Heart right ventricle (tissue), 16 donors: ENCODE data around the gene C3orf52. TPM values are rescaled to one million over a fixed set of nuclear protein-coding genes. Genes with fewer than 3 reads are reported as not detected.

ENCODE experiments used
- ATAC-seq, 8 donors: fragments of 200-7000 bp; cut with Tn5 transposase; one replicate each; pipeline ENCODE4 v1.9.1; 2020; ENCODE audit warnings: mild to moderate bottlenecking in 8 of 8, moderate library complexity in 8 of 8, moderate number of reproducible peaks in 1 of 8
- DNase-seq, 2 donors: peaks; one replicate each; pipeline ENCODE4 v3.0.0-alpha.2; 2020
- H3K27ac ChIP-seq, 10 donors: fragments of 200-600 bp; sonication (generic) in 2 of 10; one replicate each; pipeline versions ENCODE4 v1.5.0 to v1.8.0; 2020 to 2022; ENCODE audit warnings: mild to moderate bottlenecking in 3 of 10
- H3K27me3 ChIP-seq, 7 donors: fragments of 200-600 bp; one replicate each; pipeline ENCODE4 v1.8.0; 2021 to 2022; ENCODE audit warnings: mild to moderate bottlenecking in 2 of 7
- H3K36me3 ChIP-seq, 9 donors: fragments of 200-600 bp; sonication (generic) in 1 of 9; one replicate each; pipeline versions ENCODE4 v1.5.0 to v1.8.0; 2020 to 2022; ENCODE audit warnings: mild to moderate bottlenecking in 2 of 9
- H3K4me1 ChIP-seq, 9 donors: fragments of 200-600 bp; sonication (generic) in 1 of 9; one replicate each; pipeline versions ENCODE4 v1.5.0 to v1.8.0; 2020 to 2022; ENCODE audit warnings: mild to moderate bottlenecking in 4 of 9
- H3K4me3 ChIP-seq, 10 donors: fragments of 200-600 bp; sonication (generic) in 2 of 10; one replicate each; pipeline versions ENCODE4 v1.5.0 to v1.8.0; 2020 to 2022; ENCODE audit warnings: mild to moderate bottlenecking in 7 of 10, moderate library complexity in 2 of 10
- H3K9me3 ChIP-seq, 11 donors: fragments of 200-600 bp in 10 of 11; sonication (generic) in 2 of 11; one replicate each; pipeline versions ENCODE4 v1.5.0 to v1.8.0; 2013 to 2022; ENCODE audit warnings: mild to moderate bottlenecking in 2 of 11, control low read depth in 1 of 11, moderate library complexity in 1 of 11
- CTCF ChIP-seq, 9 donors: fragments of 200-600 bp; sonication (generic) in 2 of 9; IDR thresholded peaks; one replicate each; pipeline versions ENCODE4 v1.5.0 to v1.8.0; 2021 to 2022; ENCODE audit warnings: antibody characterized with exemption in 9 of 9, mild to moderate bottlenecking in 5 of 9, moderate library complexity in 1 of 9
- WGBS, 2 donors: extraction: QIAGEN DNeasy Blood & Tissue Kit; methylation state at CpG; one replicate each; pipeline ENCODE4 v1.1.7; 2013; ENCODE audit warnings: inconsistent platforms in 1 of 2; 5-methylcytosine and 5-hydroxymethylcytosine counted together
- intact Hi-C, 10 donors: fragments of 100-400 bp; cut with DNase I; formaldehyde crosslinking; loops; one replicate each; pipeline versions ENCODE4 v1.11.1 to v1.14.2; 2022
- polyA plus RNA-seq, 2 donors: library from polyadenylated mRNA; stranded (reverse); fragments of 200-250 nt; gene quantifications; one replicate each; pipeline ENCODE4 v1.2.3, GENCODE V29; 2013
- total RNA-seq, 10 donors: library from RNA; stranded (reverse); fragmentation: NEBNext Ultra II Directional in 3 of 10; extraction: Animal tissue kit (Norgen Biotek cat#: 25700) in 3 of 10; gene quantifications; one replicate each; pipeline versions ENCODE4 v1.2.1 to v1.2.4, GENCODE V29; 2021 to 2023
- donor health status: Arrhythmogenic right ventricular cardiomyopathy.
- donor health status: ischemic (EF 13 %, LVEDD 7.1; RV severe dilation, severe dysfunction).
- donor health status: healthy with polysubstance abuse.
- donor health status: DM: no; HTN: yes; CAD: no.
- donor health status: DM: no; HTN: no; CAD: no.
- donor health status: ischemic (EF 25% LVEDD 6.9; RV normal size, moderate dysfunction).
- donor health status: ischemic (EF 25% LVEDD 5.7; RV mildly dilated, moderate dysfunction).
- donor health status: healthy.
- donor health status: DM: yes; HTN: yes; CAD: no.
- donor health status: Ischemic cardiomyopathy.
- donor health status: ischemic (EF 35%, LVEDD 5.7; RV mildly dilated, moderate dysfunction).
- donor health status: nonischemic (EF 11% LVEDD 7.7; RV severe dilation, severe dysfunction).
- donor health status: DM: yes; HTN: yes; CAD: no.
- donor health status: PGD.
- donor health status: ischemic (EF 29% LVEDD 5.4; RV normal size, mild dysfunction).
- donor health status: nonischemic (EF 23%, LVEDD 6.1; RV moderate dilation, normal function).

The C3orf52 gene
- total and polyA plus RNA-seq, 12 donors: 3.1 to 9.8 (median 5.0) TPM

DNA sequence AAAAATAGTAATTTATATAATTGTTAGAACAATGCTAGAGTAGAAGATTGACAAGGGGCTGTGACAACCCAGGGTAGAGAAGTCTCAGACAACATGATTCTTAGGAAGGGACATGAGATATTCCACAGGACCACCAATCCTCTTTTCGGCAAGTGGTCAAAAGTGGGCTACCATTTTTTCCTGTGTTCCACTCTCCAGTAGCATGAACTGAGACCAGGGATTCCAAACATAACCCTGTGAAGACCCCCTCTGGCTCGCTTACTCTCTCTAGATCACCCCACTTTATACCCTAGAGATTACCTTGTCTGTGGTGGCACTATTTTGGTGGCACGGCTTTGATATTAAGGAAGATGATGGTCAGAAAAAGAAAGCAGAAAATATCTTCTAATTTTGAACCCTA is 45.9 kb downstream of the C3orf52 start:
- Histone ChIP-seq H3K4me1 (peaks cover 4 to 59% (median 11%) of the 10 kb centered on the region in 9 donors), H3K27ac (peak overlapping the region in 1 of 10 donors; percentile 36), H3K36me3 (peaks cover 0 to 6% (median 0%) of the 10 kb centered on the region in 9 donors), H3K9me3 (no peaks in the 10 kb centered on the region), H3K4me3 (peak overlapping the region in 1 of 10 donors; percentile 19), H3K27me3 (no peaks in the 10 kb centered on the region)
- TF ChIP-seq CTCF (IDR thresholded peaks at IDR 0.05): no peak
- ATAC-seq (no peak), DNase-seq (no peak)
- WGBS, 2 donors: 93 to 98% methylated on average over 3 of the region's 3 CpGs
- intact Hi-C loops: loop anchor here in 2 of 10 donors (10.0 kb wide), 1 partner anchor 393 kb away; no protein-coding TSS in a partner anchor

DNA sequence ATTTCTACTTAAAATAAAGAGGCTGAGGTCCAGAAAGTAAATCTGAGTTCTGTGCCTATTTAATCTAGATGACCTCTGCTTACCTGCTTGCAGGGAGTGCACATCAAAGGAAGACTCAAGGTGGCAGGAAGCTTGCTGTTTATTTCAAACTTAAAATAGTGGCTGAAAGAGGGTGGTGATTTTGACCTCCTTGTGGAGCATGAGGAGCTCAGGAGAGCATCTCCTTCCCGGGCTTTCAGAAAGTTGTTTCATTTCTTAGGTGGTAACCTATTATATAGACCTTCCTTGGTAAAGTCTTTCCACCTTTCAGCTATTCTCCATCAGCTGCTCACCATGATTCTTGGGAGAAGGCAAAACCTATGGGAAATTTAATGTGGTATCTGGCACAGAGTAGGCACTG is 46.4 kb downstream of the C3orf52 start:
- 96 to 100% methylated on average over 1 of the region's 1 CpG for WGBS, 2 donors
- DNase-seq (no peak), ATAC-seq (no peak)
- no peaks in the 10 kb centered on the region for H3K27me3 ChIP-seq
- H3K9me3 ChIP-seq: no peaks in the 10 kb centered on the region
- H3K4me1 ChIP-seq: peaks cover 3 to 59% (median 6%) of the 10 kb centered on the region in 9 donors
- no peak for TF ChIP-seq CTCF (IDR thresholded peaks at IDR 0.05)
- intact Hi-C loops: loop anchor here in 2 of 10 donors (10.0 kb wide), 1 partner anchor 392 kb away; no protein-coding TSS in a partner anchor
- peak overlapping the region in 1 of 10 donors; percentile 19 for H3K4me3 ChIP-seq
- peaks cover 0 to 6% (median 0%) of the 10 kb centered on the region in 9 donors for H3K36me3 ChIP-seq
- H3K27ac ChIP-seq: peak overlapping the region in 1 of 10 donors; percentile 36

GRCh38 chr3:112132975-112133448 is 46.8 kb downstream of the C3orf52 start, which contains the start of gene GCSAM:
TSS of gene GCSAM (minus strand) at chr3:112133248. CDS start at chr3:112133120, 128 bp downstream.
- intact Hi-C loops: loop anchor here in 2 of 10 donors (10.0 kb wide), 1 partner anchor 392 kb away; no protein-coding TSS in a partner anchor
- peaks cover 0 to 59% (median 2%) of the 10 kb centered on the region in 9 donors for H3K4me1 ChIP-seq
- 56 to 59% methylated on average over 5 of the region's 5 CpGs for WGBS, 2 donors
- H3K27me3 ChIP-seq: no peaks in the 10 kb centered on the region
- peak within 1 kb of the TSS in 1 of 10 donors; percentile 19 for H3K4me3 ChIP-seq
- peak within 1 kb of the TSS in 1 of 10 donors; percentile 36 for H3K27ac ChIP-seq
- DNase-seq: peak; percentile 18 to 28
- TF ChIP-seq CTCF (IDR thresholded peaks at IDR 0.05): no peak
- no peaks in the 10 kb centered on the region for H3K9me3 ChIP-seq
- ATAC-seq: peak; percentile 56 to 88 (median 69)
- H3K36me3 ChIP-seq: peaks cover 0 to 6% (median 0%) of the 10 kb centered on the region in 9 donors

DNA sequence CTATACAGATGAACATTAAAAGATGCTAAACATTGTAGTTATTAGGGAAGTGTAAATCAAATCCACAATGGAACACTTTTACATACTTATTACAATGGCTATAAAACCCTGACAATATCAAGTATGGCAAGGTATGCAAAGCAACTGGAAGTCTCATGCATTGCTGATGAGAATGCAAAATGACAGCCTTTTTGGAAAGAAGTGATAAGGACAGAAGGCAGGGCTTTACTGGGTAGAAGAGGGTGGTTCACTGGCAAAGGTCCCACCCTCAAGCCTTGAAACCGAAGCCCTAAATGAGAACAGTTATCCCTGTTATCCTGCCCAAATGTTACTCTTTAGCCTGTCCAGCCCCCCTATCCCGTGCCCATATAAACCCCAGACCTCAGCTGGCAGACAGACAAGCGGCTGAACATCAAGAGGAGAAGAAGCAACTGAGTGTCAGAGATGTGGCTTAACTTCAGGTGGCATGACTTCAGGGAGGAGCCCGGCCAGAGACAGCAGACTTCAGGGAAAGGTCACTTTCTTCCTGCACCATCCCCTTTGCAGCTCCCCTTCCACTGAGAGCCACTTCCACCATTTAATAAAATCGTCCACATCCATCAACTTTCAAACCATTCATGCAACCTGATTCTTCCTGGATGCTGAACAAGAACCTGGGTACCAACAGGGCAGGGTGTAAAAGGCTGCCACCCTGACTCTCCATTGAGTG is 47.6 kb downstream of the C3orf52 start:
- WGBS, 2 donors: 87 to 93% methylated on average over 5 of the region's 5 CpGs
- Histone ChIP-seq H3K4me1 (peaks cover 0 to 53% (median 0%) of the 10 kb centered on the region in 9 donors), H3K36me3 (peaks cover 0 to 6% (median 0%) of the 10 kb centered on the region in 9 donors), H3K4me3 (no peak overlapping the region), H3K9me3 (no peaks in the 10 kb centered on the region), H3K27me3 (no peaks in the 10 kb centered on the region), H3K27ac (peak overlapping the region in 1 of 10 donors; percentile 17)
- ATAC-seq (no peak), DNase-seq (no peak)
- no peak for TF ChIP-seq CTCF (IDR thresholded peaks at IDR 0.05)
- intact Hi-C loops: loop anchor here in 2 of 10 donors (10.0 kb wide), 1 partner anchor 391 kb away; no protein-coding TSS in a partner anchor
